GM12878 (cell line): ENCODE measurements around the gene DISC1. TPM values are rescaled to one million over a fixed set of nuclear protein-coding genes. Genes with fewer than 3 reads are reported as not detected.

Experiments used
- ATAC-seq: fragments of 200-7000 bp; cut with Tn5 transposase; 3 replicates; pipeline ENCODE4 v1.9.1; 2020; ENCODE audit warnings: mild to moderate bottlenecking, moderate library complexity
- BruUV-seq: library from RNA; stranded (reverse); fragments of 400-500 nt; replicated peaks from 2 replicates; lab custom pipeline; 2021; lab: Mats Ljungman, UMichigan
- CTCF ChIA-PET: fragments of 300-600 bp; sonication (Branson Sonifier 250); formaldehyde crosslinking; extraction: SDS; loops from one replicate; lab custom pipeline; 2021; ENCODE audit warnings: inconsistent platforms; lab: Yijun Ruan, JAX
- POLR2A ChIA-PET: fragments of 350-600 bp; formaldehyde crosslinking; extraction: SDS; loops from one replicate; lab custom pipeline; 2021; ENCODE audit warnings: inconsistent platforms; lab: Charles Lee
- RAD21 ChIA-PET: fragments of 300-600 bp; sonication (Branson Sonifier 250); formaldehyde crosslinking; loops from one replicate; lab custom pipeline; 2023; ENCODE audit warnings: antibody characterized with exemption; ENCODE audit not compliant: unreplicated experiment; lab: Charles Lee
- SMC1A ChIA-PET: fragments of 300-600 bp; sonication (Branson Sonifier 250); formaldehyde crosslinking; loops from one replicate; lab custom pipeline; 2023; ENCODE audit not compliant: unreplicated experiment, uncharacterized antibody; lab: Charles Lee
- DNase-seq: peaks from one replicate; pipeline ENCODE4 v3.0.0-alpha.2; 2011; ENCODE audit warnings: low read depth, low spot score
- FAIRE-seq: peaks from 3 replicates; lab custom pipeline; 2011; peaks lifted over from hg19 to GRCh38; lab: Jason Lieb, UNC
- H2AFZ ChIP-seq: 2 replicates; pipeline ENCODE4 v1.6.0; 2011; ENCODE audit warnings: low read depth, low read length, control low read depth; ENCODE audit not compliant: control insufficient read depth
- H3K27ac ChIP-seq: 2 replicates; pipeline ENCODE4 v1.5.1; 2011; ENCODE audit warnings: control low read depth; ENCODE audit not compliant: control insufficient read depth, insufficient read depth
- H3K27me3 ChIP-seq, 2 experiments: replicated peaks in 1 of 2; 2 replicates each; pipeline versions ENCODE4 v1.6.0 to v1.6.1; 2011; ENCODE audit warnings: low read length in 1 of 2; ENCODE audit not compliant: control insufficient read depth in 2 of 2, insufficient read depth in 2 of 2
- H3K36me3 ChIP-seq, 2 experiments: 2 replicates each; pipeline ENCODE4 v1.5.1; 2011; ENCODE audit warnings: low read length in 1 of 2; ENCODE audit not compliant: control insufficient read depth in 2 of 2, insufficient read depth in 2 of 2
- H3K4me1 ChIP-seq: 2 replicates; pipeline ENCODE4 v1.6.1; 2011; ENCODE audit warnings: mild to moderate bottlenecking, low read length, moderate library complexity, mixed read lengths; ENCODE audit not compliant: control insufficient read depth, insufficient read depth
- H3K4me2 ChIP-seq: 2 replicates; pipeline ENCODE4 v1.6.0; 2011; ENCODE audit warnings: control low read depth; ENCODE audit not compliant: control insufficient read depth, insufficient read depth
- H3K4me3 ChIP-seq: fragments of 200-600 bp; sonication (generic); 2 replicates; pipeline ENCODE4 v1.5.1; 2016
- H3K79me2 ChIP-seq: 2 replicates; pipeline ENCODE4 v1.6.0; 2011; ENCODE audit warnings: low read length; ENCODE audit not compliant: control insufficient read depth, insufficient read depth
- H3K9ac ChIP-seq: 2 replicates; pipeline ENCODE4 v1.8.0; 2011; ENCODE audit warnings: low read length, control low read depth, mixed read lengths; ENCODE audit not compliant: control insufficient read depth, insufficient read depth
- H3K9me3 ChIP-seq: replicated peaks from 3 replicates; pipeline ENCODE4 v1.5.1; 2011; ENCODE audit warnings: mild to moderate bottlenecking, low read length; ENCODE audit not compliant: control insufficient read depth, insufficient read depth
- H4K20me1 ChIP-seq: 2 replicates; pipeline ENCODE4 v1.6.0; 2011; ENCODE audit not compliant: control insufficient read depth, insufficient read depth
- BCL3 ChIP-seq: IDR thresholded peaks from 2 replicates; pipeline ENCODE4 v1.6.1; 2011; ENCODE audit warnings: borderline replicate concordance, low read depth, mild to moderate bottlenecking, moderate library complexity, low read length; ENCODE audit not compliant: insufficient read depth, poor library complexity, severe bottlenecking
- CHD1 ChIP-seq: IDR thresholded peaks from 2 replicates; pipeline ENCODE4 v1.6.1; 2012; ENCODE audit warnings: low read depth, low read length, improper control_type of control experiment
- JUND ChIP-seq: IDR thresholded peaks from 2 replicates; pipeline ENCODE4 v1.6.1; 2012; ENCODE audit warnings: low read depth, mild to moderate bottlenecking, low read length, improper control_type of control experiment, moderate library complexity
- RELB ChIP-seq: fragments of 450-650 bp; IDR thresholded peaks from 2 replicates; pipeline ENCODE4 v1.6.1; 2017; ENCODE audit warnings: low read depth, mild to moderate bottlenecking, moderate library complexity
- WGBS: methylation state at CpG from one replicate; pipeline ENCODE4 v1.1.6; 2016; ENCODE audit warnings: low lambda C conversion rate; ENCODE audit not compliant: insufficient replicate concordance, insufficient coverage; ENCODE audit errors: missing lambda C conversion rate; 5-methylcytosine and 5-hydroxymethylcytosine counted together
- in situ Hi-C: fragments of 300-500 bp; cut with MboI; formaldehyde crosslinking; loops from 9 replicates; pipeline ENCODE4 v1.14.3; 2018; ENCODE audit warnings: mixed read lengths
- intact Hi-C: fragments of 100-400 bp; cut with micrococcal nuclease; formaldehyde crosslinking; loops from one replicate; pipeline ENCODE4 v1.14.2; 2022; ENCODE audit not compliant: unreplicated experiment
- polyA plus RNA-seq, 11 experiments: library from polyadenylated mRNA; depleted of rRNA in 4 of 11; unstranded in 6 of 11; stranded (reverse) in 5 of 11; fragments of >200 nt; fragmentation: Nextera tagmentation in 4 of 11; fragmentation: Illumina TruSeq in 1 of 11; extraction: Ambion mirVana in 4 of 11; extraction: Trizol in 1 of 11; gene quantifications; 1 replicate in 1 of 11; 2 replicates in 10 of 11; pipeline versions ENCODE4 v1.2.1 to v1.2.3, GENCODE V29; 2011 to 2016; ENCODE audit warnings: inconsistent platforms in 2 of 11, missing spikeins in 2 of 11, low read depth in 1 of 11
- total RNA-seq, 4 experiments: library from RNA; depleted of rRNA in 3 of 4; stranded (reverse); fragments of >200 nt in 3 of 4; fragmentation: Illumina TruSeq in 1 of 4; extraction: Trizol in 1 of 4; gene quantifications; 2 replicates each; pipeline versions ENCODE4 v1.2.1 to v1.2.3, GENCODE V29; 2013 to 2021
- TF ChIP-seq, protein P1 (sequence below): fragments of 450-650 bp; formaldehyde crosslinking; IDR thresholded peaks from 2 replicates; pipeline ENCODE4 v1.5.0; 2022; ENCODE audit warnings: mild to moderate bottlenecking, missing genetic modification characterization

The DISC1 gene
- total and polyA plus RNA-seq, 10 of the 15 experiments (the other 5 are each of a cell fraction or from before 2014, with no cell fraction given), result 0.05 to 0.72 (median 0.19) TPM; not detected in 1

- no peak for TF ChIP-seq CHD1
These were observed 167.3 kb downstream of the DISC1 start (continued) for GRCh38 chr1:231793893-231794292.

- intact Hi-C loops, result no loop called here
- Histone ChIP-seq H3K79me2 (no peaks in the 10 kb centered on the region), H3K4me2 (no peak overlapping the region), H3K9me3 (no peaks in the 10 kb centered on the region), H3K27me3 (no peaks in the 10 kb centered on the region; a peak in 1 of 4 replicates), H3K4me1 (no peaks in the 10 kb centered on the region), H3K27ac (no peak overlapping the region), H3K4me3 (no peak overlapping the region), H3K9ac (no peak overlapping the region), H4K20me1 (no peaks in the 10 kb centered on the region), H3K36me3 (no peaks in the 10 kb centered on the region), H2AFZ (no peak overlapping the region)
- FAIRE-seq (no peak), ATAC-seq (no peak), DNase-seq (no peak)
- SMC1A ChIA-PET, result no interaction called here
- RAD21 ChIA-PET, result no interaction called here
- WGBS, result 9% methylated on average over 6 of the region's 6 CpGs
- in situ Hi-C loops, result no loop called here
- BruUV-seq, result no TSS peak
- TF ChIP-seq, protein P1, sequence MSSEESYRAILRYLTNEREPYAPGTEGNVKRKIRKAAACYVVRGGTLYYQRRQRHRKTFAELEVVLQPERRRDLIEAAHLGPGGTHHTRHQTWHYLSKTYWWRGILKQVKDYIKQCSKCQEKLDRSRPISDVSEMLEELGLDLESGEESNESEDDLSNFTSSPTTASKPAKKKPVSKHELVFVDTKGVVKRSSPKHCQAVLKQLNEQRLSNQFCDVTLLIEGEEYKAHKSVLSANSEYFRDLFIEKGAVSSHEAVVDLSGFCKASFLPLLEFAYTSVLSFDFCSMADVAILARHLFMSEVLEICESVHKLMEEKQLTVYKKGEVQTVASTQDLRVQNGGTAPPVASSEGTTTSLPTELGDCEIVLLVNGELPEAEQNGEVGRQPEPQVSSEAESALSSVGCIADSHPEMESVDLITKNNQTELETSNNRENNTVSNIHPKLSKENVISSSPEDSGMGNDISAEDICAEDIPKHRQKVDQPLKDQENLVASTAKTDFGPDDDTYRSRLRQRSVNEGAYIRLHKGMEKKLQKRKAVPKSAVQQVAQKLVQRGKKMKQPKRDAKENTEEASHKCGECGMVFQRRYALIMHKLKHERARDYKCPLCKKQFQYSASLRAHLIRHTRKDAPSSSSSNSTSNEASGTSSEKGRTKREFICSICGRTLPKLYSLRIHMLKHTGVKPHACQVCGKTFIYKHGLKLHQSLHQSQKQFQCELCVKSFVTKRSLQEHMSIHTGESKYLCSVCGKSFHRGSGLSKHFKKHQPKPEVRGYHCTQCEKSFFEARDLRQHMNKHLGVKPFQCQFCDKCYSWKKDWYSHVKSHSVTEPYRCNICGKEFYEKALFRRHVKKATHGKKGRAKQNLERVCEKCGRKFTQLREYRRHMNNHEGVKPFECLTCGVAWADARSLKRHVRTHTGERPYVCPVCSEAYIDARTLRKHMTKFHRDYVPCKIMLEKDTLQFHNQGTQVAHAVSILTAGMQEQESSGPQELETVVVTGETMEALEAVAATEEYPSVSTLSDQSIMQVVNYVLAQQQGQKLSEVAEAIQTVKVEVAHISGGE (CRISPR knock-in tag), result no peak
- no peak for TF ChIP-seq JUND
- no peak for TF ChIP-seq RELB
- no peak for TF ChIP-seq BCL3
- POLR2A ChIA-PET, result no interaction called here
- CTCF ChIA-PET, result no interaction called here
These were observed 169.6 kb downstream of the DISC1 start for GRCh38 chr1:231796141-231796540.
